Measurements from ENCODE around the gene GALNT16. TPM values are rescaled to one million over a fixed set of nuclear protein-coding genes. Genes with fewer than 3 reads are reported as not detected.

GALNT16 gene
- total RNA-seq, 1 experiment from 2014 or later = 0.10 TPM

DNA sequence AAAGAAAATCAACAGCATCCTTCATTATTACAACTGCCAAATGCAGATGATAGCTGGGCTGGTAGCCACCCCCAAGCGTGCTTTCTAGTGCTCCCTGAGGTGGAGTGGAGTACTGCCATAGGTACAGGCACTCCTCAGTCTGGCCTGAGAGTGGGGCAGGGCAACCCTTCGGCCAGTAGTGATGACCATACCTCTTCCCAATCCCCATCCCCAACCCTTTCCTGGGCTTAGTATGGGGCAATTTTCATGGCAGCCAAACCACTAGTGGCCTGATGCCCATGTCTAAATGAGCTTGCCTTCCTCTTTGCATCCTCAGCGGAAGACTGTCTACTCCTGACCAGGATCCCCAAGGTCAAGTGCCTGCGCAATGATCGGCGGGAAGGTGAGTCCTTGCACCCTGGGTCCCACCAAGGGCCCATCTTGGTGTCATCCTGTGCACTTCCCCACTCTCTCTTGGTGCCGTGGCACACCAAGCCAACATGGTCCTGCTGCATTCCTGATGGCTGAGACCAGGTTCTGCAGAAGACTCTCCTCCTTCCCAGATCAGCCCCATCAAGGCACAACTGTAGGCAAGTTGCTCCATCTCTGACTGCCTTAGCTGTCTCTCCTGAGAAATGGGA, 65.8 kb downstream of the GALNT16 start:
- in situ Hi-C loops (cut with HindIII; ENCODE audit: low sequenced_read_pairs) = no loop called here

DNA sequence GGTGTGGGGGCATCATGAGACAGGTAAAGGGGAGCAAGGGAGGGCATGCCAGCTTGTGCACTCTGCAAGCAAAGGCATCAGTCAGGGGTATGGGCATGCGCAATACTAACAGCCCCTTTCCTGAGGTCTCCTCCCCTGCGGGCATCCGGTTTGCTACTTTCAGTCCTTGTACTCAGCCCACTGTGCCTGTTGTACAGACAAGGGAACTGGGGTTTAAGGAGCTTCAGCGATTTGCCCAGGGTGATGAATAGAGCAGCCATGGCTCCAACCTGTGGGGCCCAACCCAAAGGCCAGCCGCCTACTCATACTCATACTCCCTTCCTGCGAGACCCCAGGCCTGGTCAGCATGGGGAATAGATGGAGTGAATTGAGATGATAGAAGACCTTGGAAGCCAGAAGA, 66.7 kb downstream of the GALNT16 start:
- DNase-seq (ENCODE audit: low spot score) = no peak
- in situ Hi-C loops (cut with HindIII; ENCODE audit: low sequenced_read_pairs) = no loop called here

More for the DNA sequence above, 65.8 kb downstream of the GALNT16 start:
- no peak for DNase-seq (ENCODE audit: low spot score)

GRCh38 chr14:69327507-69327906, 67.5 kb downstream of the GALNT16 start:
- no peak for DNase-seq (ENCODE audit: low spot score)
- in situ Hi-C loops (cut with HindIII; ENCODE audit: low sequenced_read_pairs) = no loop called here

GRCh38 chr14:69328317-69328716, 68.4 kb downstream of the GALNT16 start:
- DNase-seq (ENCODE audit: low spot score) = no peak
- in situ Hi-C loops (cut with HindIII; ENCODE audit: low sequenced_read_pairs) = no loop called here

GRCh38 chr14:69328765-69329164, 68.8 kb downstream of the GALNT16 start:
- in situ Hi-C loops (cut with HindIII; ENCODE audit: low sequenced_read_pairs) = no loop called here
- DNase-seq (ENCODE audit: low spot score) = peak; percentile 14

- no peak for DNase-seq (ENCODE audit: low spot score)
- in situ Hi-C loops (cut with HindIII; ENCODE audit: low sequenced_read_pairs) = no loop called here
These were observed 71.2 kb downstream of the GALNT16 start for GRCh38 chr14:69331206-69331605.

DNA sequence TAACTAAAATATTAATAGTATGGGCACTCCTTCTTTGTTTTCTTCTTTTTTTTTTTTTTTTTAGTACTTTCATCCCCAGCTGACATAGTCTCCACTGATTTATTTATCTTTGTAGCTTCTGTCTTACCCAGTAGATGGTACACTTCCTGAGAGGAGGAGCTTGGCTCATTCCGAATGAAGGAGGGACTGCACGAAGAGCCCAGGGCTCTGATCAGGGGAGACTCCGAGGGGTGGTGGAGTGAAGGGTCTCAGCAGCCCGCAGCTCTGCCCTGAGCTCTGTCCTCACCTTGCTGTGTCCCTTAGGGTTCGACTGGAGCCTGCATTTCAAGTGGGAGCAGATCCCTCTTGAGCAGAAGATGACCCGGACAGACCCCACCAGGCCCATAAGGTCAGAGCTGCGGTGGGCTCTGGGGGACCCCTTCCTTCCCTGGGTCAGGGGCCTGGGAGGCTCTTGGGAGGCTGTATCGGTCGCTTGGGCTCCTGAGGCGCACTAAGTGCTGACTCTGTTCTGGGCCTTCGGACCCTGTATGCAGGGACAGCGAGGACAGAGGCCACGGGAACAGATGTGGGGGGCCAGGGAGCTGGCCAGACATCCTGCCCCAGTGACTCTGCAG, 72.9 kb downstream of the GALNT16 start:
- in situ Hi-C loops (cut with HindIII; ENCODE audit: low sequenced_read_pairs) = no loop called here
- no peak for DNase-seq (ENCODE audit: low spot score)

GRCh38 chr14:69333791-69334337, 73.9 kb downstream of the GALNT16 start:
- in situ Hi-C loops (cut with HindIII; ENCODE audit: low sequenced_read_pairs) = no loop called here

DNA sequence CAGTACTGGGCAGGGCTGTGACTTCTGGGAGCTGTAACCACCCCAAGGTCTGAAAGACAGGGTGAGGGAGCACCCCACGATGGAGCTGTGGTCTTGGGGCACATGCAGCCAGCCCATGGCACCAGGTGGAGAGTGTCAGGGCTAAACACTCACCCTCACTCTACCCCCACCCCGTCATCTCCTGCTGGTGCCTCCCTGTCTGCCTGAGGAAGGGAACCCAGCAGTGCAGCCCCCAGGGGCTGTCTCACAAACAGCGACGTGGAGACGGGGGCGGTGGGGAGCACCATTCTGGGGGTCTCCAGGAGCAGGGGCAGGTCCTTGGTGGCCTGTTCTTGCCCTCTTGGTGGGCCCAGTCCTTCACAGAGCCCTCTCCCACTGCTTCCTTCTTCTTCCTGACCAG, 74.6 kb downstream of the GALNT16 start:
- DNase-seq (ENCODE audit: low spot score) = no peak
- in situ Hi-C loops (cut with HindIII; ENCODE audit: low sequenced_read_pairs) = no loop called here

More at GRCh38 chr14:69333791-69334337, 73.9 kb downstream of the GALNT16 start:
- DNase-seq (ENCODE audit: low spot score) = no peak

GRCh38 chr14:69335371-69335771, 75.4 kb downstream of the GALNT16 start:
- in situ Hi-C loops (cut with HindIII; ENCODE audit: low sequenced_read_pairs) = no loop called here

DNA sequence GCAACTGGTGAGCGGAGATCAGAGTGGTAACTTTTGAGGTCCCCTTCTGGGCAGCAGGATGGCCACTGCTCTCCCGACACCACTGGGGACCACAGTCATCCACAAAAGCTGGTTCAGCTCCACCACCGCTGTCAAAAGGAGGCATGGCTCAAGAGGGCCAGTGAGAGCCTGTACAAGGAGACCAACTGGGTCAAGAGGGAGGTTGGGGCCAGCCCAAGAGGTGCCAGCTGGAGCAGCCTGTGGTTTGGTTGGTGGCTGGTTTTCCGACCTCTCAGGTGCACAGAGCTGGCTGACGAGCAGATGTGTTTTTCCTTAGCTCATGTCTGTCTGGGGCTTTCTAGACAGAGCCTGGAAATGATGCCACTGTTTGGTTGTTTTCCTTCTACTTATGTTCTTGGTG, 78.0 kb downstream of the GALNT16 start:
- in situ Hi-C loops (cut with HindIII; ENCODE audit: low sequenced_read_pairs) = no loop called here

More at GRCh38 chr14:69335371-69335771, 75.4 kb downstream of the GALNT16 start:
- DNase-seq (ENCODE audit: low spot score) = no peak

GRCh38 chr14:69339426-69339825, 79.5 kb downstream of the GALNT16 start:
- in situ Hi-C loops (cut with HindIII; ENCODE audit: low sequenced_read_pairs) = no loop called here
- no peak for DNase-seq (ENCODE audit: low spot score)

More for the DNA sequence above, 78.0 kb downstream of the GALNT16 start:
- DNase-seq (ENCODE audit: low spot score) = no peak

DNA sequence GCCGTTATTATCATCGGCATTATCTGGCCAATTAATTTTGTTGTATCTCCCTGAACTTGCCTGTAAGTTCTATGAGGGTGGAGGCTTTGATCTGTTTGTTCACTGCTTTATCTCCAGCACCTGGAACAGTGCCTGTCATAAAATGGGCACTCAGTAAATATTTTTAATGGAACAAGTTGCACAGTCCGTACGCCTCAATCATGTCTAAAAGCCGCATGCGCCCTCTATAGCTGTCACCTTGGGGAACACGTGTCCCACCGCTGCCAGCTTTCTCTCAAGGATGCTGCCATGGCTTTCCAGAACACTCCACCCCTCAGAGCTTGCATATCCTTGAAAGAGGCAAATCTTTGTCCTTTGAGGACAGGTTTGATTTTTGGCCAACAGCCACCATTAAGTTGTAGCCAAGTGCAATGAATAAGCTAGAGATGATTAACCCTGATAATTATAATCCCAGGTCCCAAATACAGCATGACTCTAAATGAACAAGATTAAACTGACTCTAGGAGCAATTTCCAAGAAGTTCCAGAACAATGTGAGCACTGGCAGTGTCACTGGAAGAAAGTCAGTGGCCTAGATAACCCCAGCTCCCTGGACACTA, 83.1 kb downstream of the GALNT16 start:
- in situ Hi-C loops (cut with HindIII; ENCODE audit: low sequenced_read_pairs) = no loop called here
- DNase-seq (ENCODE audit: low spot score) = no peak

GRCh38 chr14:69344171-69344570, 84.2 kb downstream of the GALNT16 start:
- in situ Hi-C loops (cut with HindIII; ENCODE audit: low sequenced_read_pairs) = no loop called here
- DNase-seq (ENCODE audit: low spot score) = no peak

DNA sequence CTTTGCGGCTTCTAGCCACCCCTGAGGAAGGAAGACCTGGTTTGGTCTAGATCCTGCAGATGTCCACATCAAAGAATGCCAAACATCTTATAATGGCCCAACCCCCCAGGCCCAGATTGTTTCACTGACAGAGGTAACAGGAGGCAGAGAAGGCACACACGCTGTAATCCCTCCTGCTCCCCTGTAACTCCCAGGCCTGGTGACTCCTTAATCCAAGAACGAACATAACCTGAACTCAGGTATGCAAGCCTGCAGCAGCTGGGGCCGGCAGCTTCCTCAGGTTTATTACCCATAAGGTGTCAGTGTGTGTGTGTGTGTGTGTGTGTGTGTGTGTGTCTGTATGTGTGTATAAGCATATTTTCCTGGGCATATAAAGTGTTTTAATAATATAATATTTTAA, 85.4 kb downstream of the GALNT16 start:
- in situ Hi-C loops (cut with HindIII; ENCODE audit: low sequenced_read_pairs) = no loop called here
- no peak for DNase-seq (ENCODE audit: low spot score)

- in situ Hi-C loops (cut with HindIII; ENCODE audit: low sequenced_read_pairs) = no loop called here
- DNase-seq (ENCODE audit: low spot score) = no peak
These were observed 86.8 kb downstream of the GALNT16 start for GRCh38 chr14:69346710-69347109.

GRCh38 chr14:69349091-69349777, 89.3 kb downstream of the GALNT16 start:
- in situ Hi-C loops (cut with HindIII; ENCODE audit: low sequenced_read_pairs) = no loop called here
- DNase-seq (ENCODE audit: low spot score) = no peak

GRCh38 chr14:69350892-69351291, 90.9 kb downstream of the GALNT16 start:
- DNase-seq (ENCODE audit: low spot score) = no peak
- in situ Hi-C loops (cut with HindIII; ENCODE audit: low sequenced_read_pairs) = no loop called here

DNA sequence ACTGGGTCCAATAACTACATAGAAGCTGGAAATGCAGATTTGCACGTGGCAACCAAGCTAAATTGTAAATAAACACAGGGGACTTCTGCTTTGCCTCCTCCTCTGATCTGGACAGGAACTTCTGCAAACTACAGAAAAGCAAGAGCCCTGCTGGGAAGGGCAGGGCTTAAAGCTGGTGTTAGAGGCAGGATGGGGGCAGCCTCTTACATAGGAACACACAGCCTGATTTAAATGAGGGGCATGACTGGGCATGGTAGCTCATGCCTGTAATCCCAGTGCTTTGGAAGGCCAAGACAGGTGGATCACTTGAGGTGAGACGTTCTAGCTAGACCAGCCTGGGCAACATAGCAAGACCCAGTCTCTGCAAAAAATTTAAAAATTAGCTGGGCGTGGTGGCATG, 91.4 kb downstream of the GALNT16 start:
- in situ Hi-C loops (cut with HindIII; ENCODE audit: low sequenced_read_pairs) = no loop called here
- DNase-seq (ENCODE audit: low spot score) = no peak

- in situ Hi-C loops (cut with HindIII; ENCODE audit: low sequenced_read_pairs) = no loop called here
- DNase-seq (ENCODE audit: low spot score) = no peak
These were observed 92.0 kb downstream of the GALNT16 start for GRCh38 chr14:69351911-69352310.

All from G401 (cell line).